GM21423 (cell line): ENCODE measurements around the gene SOX4.
"Not testable (repeated sequence)": the region's sequence is repeated elsewhere in the genome, so short reads cannot be mapped to it uniquely, and the experiment has no call there.

ENCODE experiments used
- ATAC-seq: cut with Tn5 transposase; IDR thresholded peaks from one replicate; pipeline ENCODE4 v1.9.1; 2021; ENCODE audit warnings: mild to moderate bottlenecking, moderate library complexity; ENCODE audit not compliant: unreplicated experiment

SOX4 gene

DNA sequence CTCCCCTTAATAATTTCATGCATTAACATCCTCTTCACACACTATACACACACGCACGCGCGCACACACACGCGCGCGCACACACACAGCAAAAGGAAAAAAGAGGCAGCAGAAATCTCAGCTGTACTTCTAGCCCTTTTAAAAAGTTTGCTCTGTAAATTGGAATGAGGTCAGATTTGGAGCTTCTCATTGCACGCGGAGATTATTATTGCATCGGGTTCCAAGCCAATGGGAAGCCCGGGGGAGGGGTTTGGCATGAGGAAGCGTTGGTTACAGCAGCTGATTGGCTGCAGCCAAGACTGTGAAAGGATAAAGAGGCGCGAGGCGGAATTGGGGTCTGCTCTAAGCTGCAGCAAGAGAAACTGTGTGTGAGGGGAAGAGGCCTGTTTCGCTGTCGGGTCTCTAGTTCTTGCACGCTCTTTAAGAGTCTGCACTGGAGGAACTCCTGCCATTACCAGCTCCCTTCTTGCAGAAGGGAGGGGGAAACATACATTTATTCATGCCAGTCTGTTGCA, at the start of gene SOX4:
TSS of gene SOX4 (plus strand) at position 340 of the 515 bp plus-strand sequence. CDS start 784 bp downstream, outside the sequence.
- peak; percentile 63 for ATAC-seq

GRCh38 chr6:21552286-21552685, 41.3 kb upstream of the SOX4 start:
- ATAC-seq, result not testable (repeated sequence)

DNA sequence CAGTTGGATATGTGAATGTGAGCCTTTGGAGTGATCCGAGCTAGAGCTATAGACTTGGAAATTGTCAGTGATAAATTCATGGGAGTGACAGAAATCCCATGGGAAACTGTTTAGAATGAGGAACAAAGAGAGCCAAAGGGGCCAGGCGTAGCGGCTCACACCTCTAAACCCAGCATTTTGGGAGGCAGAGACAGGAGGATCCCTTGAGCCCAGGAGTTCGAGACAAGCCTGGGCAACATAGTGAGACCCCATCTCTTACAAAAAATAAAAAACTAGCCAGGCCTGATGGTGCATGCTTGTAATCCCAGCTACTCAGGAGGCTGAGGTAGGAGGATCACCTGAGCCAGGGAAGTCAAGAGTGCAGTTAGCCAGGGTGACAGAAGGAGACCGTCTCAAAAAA, 39.3 kb upstream of the SOX4 start:
- no peak for ATAC-seq

GRCh38 chr6:21555197-21555596, 38.4 kb upstream of the SOX4 start:
- ATAC-seq, result no peak

GRCh38 chr6:21556511-21556910, 37.0 kb upstream of the SOX4 start:
- no peak for ATAC-seq

GRCh38 chr6:21556968-21557721, 36.4 kb upstream of the SOX4 start:
- ATAC-seq, result no peak

- ATAC-seq, result no peak
Measured at GRCh38 chr6:21559238-21559637, 34.3 kb upstream of the SOX4 start.

DNA sequence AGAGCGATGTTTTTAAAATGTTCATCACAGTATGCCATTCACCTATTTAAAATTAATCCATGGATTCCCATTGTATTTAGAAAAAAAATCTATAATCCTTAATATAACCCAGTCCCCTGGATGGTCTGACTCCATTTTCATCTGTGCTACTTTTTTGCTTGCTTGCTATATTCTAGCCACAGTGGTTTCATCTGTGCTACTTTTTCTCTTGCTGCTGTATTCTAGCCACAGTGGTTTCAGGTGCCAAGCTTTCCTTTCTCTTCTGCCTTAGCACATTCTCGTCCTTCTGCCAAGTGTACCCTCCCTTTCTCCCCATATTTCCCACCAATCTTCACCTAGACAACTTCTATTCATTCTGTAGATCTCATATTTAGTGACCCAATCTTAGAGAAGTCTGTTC, 33.3 kb upstream of the SOX4 start:
- ATAC-seq, result no peak

DNA sequence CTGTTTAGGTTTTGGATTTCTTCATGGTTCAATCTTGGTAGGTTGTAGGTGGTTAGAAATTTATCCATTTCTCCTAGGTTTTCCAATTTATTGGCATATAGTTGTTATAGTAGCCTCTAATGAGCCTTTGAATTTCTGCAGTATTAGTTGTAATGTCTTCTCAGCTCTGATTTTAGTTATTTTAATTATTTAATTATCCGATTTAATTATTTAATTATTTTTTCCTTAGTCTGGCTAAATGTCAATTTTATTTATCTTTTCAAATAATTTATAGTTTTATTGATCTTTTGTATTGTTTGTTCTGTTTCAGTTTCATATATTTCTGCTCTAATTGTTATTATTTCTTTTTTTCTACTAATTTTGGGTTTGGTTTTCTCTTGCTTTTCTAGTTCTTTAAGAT, 28.1 kb upstream of the SOX4 start:
- ATAC-seq, result no peak

DNA sequence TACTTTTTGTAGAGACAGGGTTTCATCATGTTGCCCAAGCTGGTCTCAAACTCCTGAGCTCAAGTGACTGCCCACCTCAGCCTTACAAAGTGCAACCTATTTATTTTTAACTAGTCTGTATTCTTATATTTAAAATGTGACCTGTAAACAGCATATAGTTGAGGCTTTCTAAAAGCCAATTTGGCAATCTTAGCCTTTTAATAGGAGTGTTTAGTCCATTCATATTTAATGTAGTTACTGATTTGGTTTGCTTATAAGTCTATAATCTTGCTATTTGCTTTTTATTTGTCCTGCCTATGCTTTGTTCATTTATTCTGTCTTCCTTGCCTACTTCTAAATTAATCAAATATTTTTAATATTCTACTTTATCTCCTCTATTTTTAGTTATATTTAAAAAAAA, 15.0 kb upstream of the SOX4 start:
- ATAC-seq, result no peak

GRCh38 chr6:21582651-21583050, 10.9 kb upstream of the SOX4 start:
- ATAC-seq, result no peak

DNA sequence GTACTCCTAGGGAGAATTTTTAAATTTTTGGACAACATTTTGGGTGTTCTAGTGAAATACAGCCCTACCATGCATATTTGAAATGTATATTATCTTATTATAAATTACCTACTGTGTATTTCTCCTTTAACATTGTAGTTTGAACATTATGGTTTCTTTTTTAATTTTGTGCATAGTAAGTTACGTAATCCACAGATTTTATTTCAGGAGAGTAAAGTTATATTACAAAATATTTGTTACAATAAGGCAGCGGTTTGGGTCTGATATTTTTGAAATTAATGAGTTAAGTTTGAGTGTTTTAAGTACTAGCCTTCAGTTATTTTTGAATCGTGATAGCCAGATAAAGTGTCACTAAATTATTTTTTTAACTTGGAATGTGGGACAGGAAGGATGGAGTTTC, 7.3 kb upstream of the SOX4 start:
- ATAC-seq, result no peak

- peak; percentile 8 for ATAC-seq
Measured at GRCh38 chr6:21586740-21587178, 6.8 kb upstream of the SOX4 start.

- peak; percentile 34 for ATAC-seq
Measured at GRCh38 chr6:21587179-21587960, 6.2 kb upstream of the SOX4 start.

- ATAC-seq, result peak; percentile 30
Measured at GRCh38 chr6:21587961-21588480, 5.5 kb upstream of the SOX4 start.

GRCh38 chr6:21588481-21589351, 4.8 kb upstream of the SOX4 start:
- ATAC-seq, result peak; percentile 23

- peak; percentile 25 for ATAC-seq
Measured at GRCh38 chr6:21589352-21590345, 3.9 kb upstream of the SOX4 start.

- ATAC-seq, result no peak
Measured at GRCh38 chr6:21590346-21590745, 3.2 kb upstream of the SOX4 start.

DNA sequence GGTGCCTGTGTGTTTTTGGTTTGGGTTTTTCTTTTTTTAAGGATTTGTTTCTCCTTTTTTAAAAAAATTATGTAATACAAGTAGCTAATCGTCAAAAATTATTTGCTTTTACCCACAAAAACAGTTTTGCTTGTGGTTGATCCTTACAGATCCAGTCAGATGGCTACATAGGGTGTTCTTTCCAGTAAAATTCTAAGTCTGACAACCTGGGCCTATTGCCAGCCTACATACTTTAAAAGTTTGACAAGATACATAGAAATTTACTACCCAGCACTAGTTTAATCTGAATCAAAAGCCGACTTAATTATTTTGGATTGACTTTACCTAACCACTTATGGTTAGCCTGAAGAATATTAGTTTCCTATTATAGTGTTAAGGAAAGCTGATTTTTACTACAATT, 2.1 kb upstream of the SOX4 start:
- no peak for ATAC-seq

DNA sequence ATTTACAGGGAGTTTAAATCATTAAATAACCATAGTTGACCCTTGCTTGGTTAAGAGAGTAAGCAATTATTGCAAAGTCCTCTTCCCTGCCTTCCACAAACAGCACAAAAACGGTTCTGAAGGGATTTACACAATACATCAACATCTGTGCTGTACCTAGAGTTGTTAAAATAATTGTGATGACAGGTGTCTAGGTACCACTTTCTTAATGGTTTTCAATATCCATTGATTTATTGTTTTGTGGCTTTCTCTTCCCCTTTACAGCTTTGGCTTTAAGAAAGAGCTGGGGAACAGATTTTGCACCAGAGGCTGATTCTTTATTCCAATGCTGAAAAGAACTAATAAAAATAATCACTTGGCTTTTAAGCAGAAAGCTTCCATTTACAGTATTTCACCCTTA, 598 bp upstream of the SOX4 start:
- no peak for ATAC-seq
